Epithelial cell of esophagus (primary cell): ENCODE data around the gene CACNA2D4.

ENCODE experiments used
- DNase-seq: peaks from one replicate; pipeline ENCODE4 v3.0.0; 2010; ENCODE audit warnings: low read depth
- H3K4me3 ChIP-seq: 2 replicates; pipeline ENCODE4 v1.5.1; 2011; ENCODE audit warnings: mild to moderate bottlenecking, low read length, control low read depth
- TF ChIP-seq, protein P1 (sequence below): IDR thresholded peaks from 2 replicates; pipeline ENCODE4 v1.5.1; 2011; ENCODE audit warnings: low read depth, mild to moderate bottlenecking, low read length, control low read depth, inconsistent platforms; ENCODE audit not compliant: insufficient read depth; ENCODE audit errors: missing control alignments

The CACNA2D4 gene

DNA sequence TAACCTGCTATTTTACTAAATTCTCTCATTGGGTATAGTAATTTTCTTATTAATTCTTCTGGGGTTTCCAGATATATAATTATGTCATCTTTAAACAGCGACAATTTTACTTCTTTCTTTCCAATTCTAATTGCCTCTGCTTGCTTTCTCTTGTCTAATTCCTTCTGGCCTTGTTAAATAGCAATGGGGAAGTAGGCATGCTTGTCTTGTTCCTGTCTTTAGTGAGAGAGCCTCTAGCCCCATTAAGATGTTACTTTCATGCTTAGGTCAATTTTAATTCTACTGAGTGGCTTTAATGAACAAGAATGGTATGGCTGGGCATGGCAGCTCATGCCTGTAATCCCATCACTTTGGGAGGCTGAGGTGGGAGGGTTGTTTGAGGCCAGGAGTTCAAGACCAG is 66.4 kb downstream of the CACNA2D4 start:
- TF ChIP-seq, protein P1, sequence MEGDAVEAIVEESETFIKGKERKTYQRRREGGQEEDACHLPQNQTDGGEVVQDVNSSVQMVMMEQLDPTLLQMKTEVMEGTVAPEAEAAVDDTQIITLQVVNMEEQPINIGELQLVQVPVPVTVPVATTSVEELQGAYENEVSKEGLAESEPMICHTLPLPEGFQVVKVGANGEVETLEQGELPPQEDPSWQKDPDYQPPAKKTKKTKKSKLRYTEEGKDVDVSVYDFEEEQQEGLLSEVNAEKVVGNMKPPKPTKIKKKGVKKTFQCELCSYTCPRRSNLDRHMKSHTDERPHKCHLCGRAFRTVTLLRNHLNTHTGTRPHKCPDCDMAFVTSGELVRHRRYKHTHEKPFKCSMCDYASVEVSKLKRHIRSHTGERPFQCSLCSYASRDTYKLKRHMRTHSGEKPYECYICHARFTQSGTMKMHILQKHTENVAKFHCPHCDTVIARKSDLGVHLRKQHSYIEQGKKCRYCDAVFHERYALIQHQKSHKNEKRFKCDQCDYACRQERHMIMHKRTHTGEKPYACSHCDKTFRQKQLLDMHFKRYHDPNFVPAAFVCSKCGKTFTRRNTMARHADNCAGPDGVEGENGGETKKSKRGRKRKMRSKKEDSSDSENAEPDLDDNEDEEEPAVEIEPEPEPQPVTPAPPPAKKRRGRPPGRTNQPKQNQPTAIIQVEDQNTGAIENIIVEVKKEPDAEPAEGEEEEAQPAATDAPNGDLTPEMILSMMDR: no peak
- no peak overlapping the region for H3K4me3 ChIP-seq
- no peak for DNase-seq

DNA sequence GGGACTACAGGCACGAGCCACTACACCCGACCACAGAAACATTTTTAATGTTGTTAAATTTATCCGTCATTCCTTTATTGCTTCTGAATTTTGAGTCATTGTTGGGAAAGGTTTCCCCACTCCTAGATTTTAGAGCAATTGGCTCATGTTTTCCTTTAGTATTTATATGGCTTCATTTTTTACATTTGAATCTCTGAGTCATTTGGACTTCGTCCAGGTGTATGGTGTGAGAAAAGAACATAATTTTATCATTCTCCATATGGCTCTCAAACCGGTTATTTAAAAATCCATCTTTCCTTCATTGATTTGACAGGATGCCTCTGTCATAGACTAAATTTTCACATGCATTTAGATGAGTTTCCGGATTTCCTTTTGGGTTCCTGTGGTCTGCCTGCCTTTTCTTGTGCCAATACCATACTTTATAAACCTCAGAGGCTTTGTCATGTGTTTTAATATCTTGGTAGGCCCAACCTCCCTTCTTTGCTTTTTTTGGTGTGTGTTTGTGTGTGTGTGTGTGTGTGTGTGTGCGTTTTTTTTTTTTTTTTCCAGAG is 67.2 kb downstream of the CACNA2D4 start:
- TF ChIP-seq, protein P1: no peak
- H3K4me3 ChIP-seq: no peak overlapping the region
- peak; percentile 48 for DNase-seq

DNA sequence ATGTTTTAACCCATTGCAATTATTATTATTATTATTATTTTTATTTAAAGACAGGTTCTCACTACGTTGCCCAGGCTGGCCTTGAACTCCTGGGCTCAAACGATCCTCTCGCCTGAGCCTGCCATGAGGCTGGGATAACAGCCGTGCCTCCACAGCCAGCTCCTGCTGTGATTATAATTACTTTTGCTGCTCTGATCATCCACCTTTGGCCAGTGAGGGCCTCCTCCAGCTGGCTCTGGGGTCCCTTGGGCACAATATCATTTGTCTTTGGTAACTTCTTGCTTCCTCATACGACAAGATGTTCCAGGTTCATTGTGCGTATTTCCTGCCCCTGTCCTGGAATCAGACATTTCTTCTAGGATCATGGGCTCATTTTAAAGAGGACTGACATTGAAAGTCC is 69.7 kb downstream of the CACNA2D4 start:
- TF ChIP-seq, protein P1: no peak
- DNase-seq: no peak
- no peak overlapping the region for H3K4me3 ChIP-seq

DNA sequence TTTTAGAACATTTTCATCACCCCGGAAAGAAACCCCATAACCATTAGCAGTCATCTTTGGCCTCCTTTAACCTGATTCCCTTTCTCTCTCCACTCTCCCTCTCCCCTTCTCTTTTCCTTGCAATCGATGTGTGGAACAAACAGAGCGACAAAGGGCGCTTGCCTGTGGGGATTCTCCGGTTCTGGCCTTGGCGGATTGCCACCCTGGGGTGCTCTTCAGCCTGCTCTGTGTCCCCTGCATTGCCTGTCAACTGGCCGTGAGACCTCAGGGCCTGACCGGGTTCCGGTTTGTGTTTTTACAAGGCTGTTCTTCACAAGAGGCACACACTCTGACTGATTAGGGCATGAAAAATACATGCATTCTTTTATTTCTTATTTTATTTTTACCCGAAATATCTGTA is 70.3 kb downstream of the CACNA2D4 start:
- DNase-seq: no peak
- TF ChIP-seq, protein P1: no peak

DNA sequence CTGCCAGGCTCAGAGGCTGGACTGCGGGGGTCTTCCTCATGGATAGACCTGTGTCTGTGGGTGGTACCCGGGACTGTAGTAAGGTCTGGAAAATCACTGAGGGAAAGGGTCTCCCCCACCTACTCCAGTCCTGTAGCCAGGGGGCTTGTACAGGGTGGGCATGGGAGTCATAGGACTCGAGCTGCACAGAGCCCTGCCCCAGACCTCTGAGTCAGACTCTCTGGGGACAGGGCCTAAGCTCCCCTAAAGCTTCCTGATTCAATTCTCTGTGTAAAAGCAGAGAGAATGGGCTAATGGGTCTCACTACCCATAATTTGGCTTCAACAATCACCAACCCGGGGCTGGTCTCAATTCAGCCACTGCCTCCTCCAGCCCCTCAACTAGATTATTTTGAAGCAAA is 71.0 kb downstream of the CACNA2D4 start:
- TF ChIP-seq, protein P1: no peak
- DNase-seq: no peak
- H3K4me3 ChIP-seq: no peak overlapping the region

More for the DNA sequence above, 70.3 kb downstream of the CACNA2D4 start:
- no peak overlapping the region for H3K4me3 ChIP-seq

DNA sequence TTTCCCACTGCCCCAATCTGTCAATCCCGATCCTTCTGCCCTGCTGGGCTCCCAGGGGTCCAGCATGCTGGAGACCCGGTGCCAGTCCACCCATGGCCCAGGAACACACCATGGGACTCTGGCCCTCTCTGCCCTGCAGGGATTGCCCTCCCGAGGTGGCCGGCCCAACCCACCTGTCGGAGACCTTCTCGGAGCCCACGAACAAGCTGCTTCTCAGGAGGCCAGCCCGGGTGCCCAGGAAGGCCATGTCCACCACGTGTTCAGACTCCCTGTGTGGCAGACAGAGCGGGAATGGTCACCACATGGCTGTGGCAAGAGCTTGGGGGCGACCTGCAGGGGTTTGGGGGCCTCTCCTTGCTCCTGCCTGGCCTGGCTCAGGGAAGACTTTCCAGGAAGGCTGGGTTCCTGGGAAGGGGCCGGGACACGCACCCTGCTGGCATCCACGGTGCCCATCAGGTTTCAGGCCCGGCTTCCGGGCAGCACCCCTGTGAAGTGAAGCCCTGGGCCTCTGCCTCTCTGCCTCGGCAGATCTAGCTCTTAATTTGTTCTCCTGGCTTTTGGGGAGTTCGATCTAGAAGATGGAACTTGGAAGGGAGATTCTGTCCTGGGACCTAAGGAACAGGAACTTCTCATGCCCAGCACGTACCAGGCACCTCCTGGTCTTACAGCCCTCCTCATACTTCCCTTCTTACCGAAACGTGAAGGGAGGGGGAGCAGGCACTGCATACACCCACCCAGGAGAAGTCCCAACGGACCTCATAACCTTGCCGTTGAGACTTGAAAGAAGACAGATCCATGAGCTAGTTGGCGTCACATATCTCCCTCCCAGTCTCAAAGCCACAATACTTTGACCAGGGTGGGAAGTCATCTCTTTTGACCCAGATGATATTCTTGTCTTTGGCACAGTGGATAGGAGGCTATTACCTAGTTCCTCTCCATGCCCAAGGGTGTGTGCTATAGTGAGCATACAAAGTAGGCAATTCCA is 71.7 kb downstream of the CACNA2D4 start:
- TF ChIP-seq, protein P1: no peak
- H3K4me3 ChIP-seq: no peak overlapping the region
- no peak for DNase-seq
